ENCODE measurements around the gene OR9Q1. TPM values are rescaled to one million over a fixed set of nuclear protein-coding genes. Genes with fewer than 3 reads are reported as not detected.

OR9Q1 gene
- total and polyA plus RNA-seq, 4 experiments from 2014 or later, result not detected

DNA sequence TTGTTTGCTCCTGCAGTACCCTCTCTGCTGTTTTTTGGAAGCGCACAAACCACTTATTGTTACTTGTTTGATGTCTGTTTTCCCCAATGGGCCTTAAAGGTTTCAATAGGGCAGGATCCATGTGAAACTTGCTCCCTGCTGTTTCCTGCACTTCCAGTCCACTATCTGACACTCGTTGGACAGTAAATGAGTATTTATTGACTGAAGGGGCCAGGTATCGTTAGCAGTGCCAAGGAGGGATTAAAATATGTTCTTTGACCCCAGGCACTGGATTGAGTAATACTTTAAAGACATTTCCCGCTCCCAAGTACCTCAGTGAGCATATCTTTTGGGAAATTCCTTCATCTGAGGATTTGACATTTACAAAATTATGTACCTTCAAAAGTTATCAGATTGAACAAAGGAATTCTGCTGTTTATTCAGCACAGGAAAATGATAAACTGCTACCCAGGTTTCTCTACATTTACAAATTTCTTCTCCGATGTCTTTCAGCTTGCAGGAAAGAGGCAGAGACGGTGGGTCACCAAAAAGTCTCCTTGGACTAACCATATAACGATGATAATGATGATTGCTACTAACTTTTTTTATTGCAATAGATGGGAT, 141.9 kb downstream of the OR9Q1 start:
- ChIA-PET POLR2A (ENCODE audit: partially characterized antibody) (no interaction called here), CTCF (ENCODE audit: partially characterized antibody) (no interaction called here)
- H3K36me3 Mint-ChIP-seq, result no peaks in the 10 kb centered on the region
- Histone ChIP-seq H3K27me3 (ENCODE audit: insufficient read depth, low read length) (no peaks in the 10 kb centered on the region), H3K27ac (ENCODE audit: low read depth, low read length) (no peak overlapping the region), H3K9me3 (ENCODE audit: control insufficient read depth in 1 of 2, low read length in 2 of 2) (no peaks in the 10 kb centered on the region), H3K4me1 (ENCODE audit: insufficient read depth, low read length) (no peaks in the 10 kb centered on the region), H3K36me3 (ENCODE audit: insufficient read depth, low read length) (no peaks in the 10 kb centered on the region), H3K4me3 (ENCODE audit: low read length in 2 of 2) (no peak overlapping the region)
- DNase-seq, result no peak
- H3K4me3 Mint-ChIP-seq, result no peak overlapping the region
- H3K27ac Mint-ChIP-seq, result no peak overlapping the region
- intact Hi-C loops (cut with micrococcal nuclease), result no loop called here
- H3K4me1 Mint-ChIP-seq, result no peaks in the 10 kb centered on the region
- peaks cover 0 to 5% (median 0%) of the 10 kb centered on the region in 8 donors for H3K9me3 Mint-ChIP-seq
- peaks cover 2 to 5% of the 10 kb centered on the region in 2 donors for H3K27me3 Mint-ChIP-seq

DNA sequence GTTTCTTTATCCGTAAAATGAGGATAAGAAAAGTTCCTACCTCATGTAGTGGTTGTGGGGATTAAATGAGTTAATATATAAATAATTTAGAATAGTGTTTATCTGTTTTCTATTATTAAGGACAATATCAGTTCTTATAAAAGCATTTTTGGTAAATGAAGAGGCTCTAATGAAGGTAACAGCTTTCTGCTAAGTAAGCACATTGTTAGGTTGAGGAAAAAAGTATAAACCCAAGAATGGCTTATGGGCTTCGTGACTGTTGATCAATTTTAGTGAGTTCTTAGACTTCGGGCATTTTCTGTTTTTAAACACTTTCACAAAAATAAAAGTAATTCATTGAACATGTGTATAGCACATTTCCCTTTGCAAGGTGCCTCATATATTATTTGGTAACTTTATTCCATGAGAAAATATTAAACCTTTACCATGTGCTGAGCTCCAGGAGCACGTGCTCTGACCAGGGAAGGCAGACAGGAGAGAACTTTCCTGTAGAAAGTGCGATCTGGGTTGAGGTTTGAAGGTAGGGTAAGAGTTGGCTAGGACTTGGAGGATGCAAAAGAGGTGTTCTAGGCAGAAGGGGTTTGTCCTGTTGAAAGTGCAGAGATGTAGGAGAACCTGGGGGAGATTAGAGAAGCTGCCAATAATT, 153.9 kb downstream of the OR9Q1 start:
- H3K27ac Mint-ChIP-seq, result no peak overlapping the region
- H3K4me1 ChIP-seq (ENCODE audit: insufficient read depth, low read length), result no peaks in the 10 kb centered on the region
- no peaks in the 10 kb centered on the region for H3K4me1 Mint-ChIP-seq
- DNase-seq, result no peak
- H3K27me3 ChIP-seq (ENCODE audit: insufficient read depth, low read length), result no peaks in the 10 kb centered on the region
- POLR2A ChIA-PET (ENCODE audit: partially characterized antibody), result no interaction called here
- peaks cover 0 to 3% (median under 1%) of the 10 kb centered on the region in 8 donors for H3K9me3 Mint-ChIP-seq
- H3K27ac ChIP-seq (ENCODE audit: low read depth, low read length), result no peak overlapping the region
- H3K36me3 ChIP-seq (ENCODE audit: insufficient read depth, low read length), result no peaks in the 10 kb centered on the region
- no peaks in the 10 kb centered on the region for H3K36me3 Mint-ChIP-seq
- H3K9me3 ChIP-seq (ENCODE audit: control insufficient read depth in 1 of 2, low read length in 2 of 2), result no peaks in the 10 kb centered on the region
- no peak overlapping the region for H3K4me3 Mint-ChIP-seq
- intact Hi-C loops (cut with micrococcal nuclease), result no loop called here
- no peak overlapping the region for H3K4me3 ChIP-seq (ENCODE audit: low read length in 2 of 2)
- H3K27me3 Mint-ChIP-seq, result peaks cover 15 to 19% of the 10 kb centered on the region in 2 donors
- CTCF ChIA-PET (ENCODE audit: partially characterized antibody), result no interaction called here

DNA sequence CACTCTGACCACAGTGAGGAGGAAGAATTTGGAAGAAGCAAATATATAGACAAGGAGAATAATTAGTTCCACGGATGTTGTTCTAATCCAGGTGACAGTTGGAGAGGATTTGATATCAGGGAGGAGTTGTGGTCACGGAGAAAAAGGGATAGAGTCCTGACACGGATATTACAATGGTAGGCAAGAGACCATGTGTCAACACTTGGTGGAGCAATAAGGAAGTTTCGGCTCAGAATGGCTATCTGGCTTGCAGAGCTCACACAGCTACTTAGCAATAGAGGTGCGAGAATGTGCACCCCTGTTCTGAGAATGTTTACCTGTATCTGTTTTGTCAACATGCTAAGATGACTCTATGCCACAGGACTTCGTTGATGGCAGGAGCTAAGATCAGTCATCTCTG, 154.8 kb downstream of the OR9Q1 start:
- no peaks in the 10 kb centered on the region for H3K9me3 ChIP-seq (ENCODE audit: control insufficient read depth in 1 of 2, low read length in 2 of 2)
- peaks cover 15 to 19% of the 10 kb centered on the region in 2 donors for H3K27me3 Mint-ChIP-seq
- no peaks in the 10 kb centered on the region for H3K27me3 ChIP-seq (ENCODE audit: insufficient read depth, low read length)
- no peaks in the 10 kb centered on the region for H3K36me3 ChIP-seq (ENCODE audit: insufficient read depth, low read length)
- H3K27ac ChIP-seq (ENCODE audit: low read depth, low read length), result no peak overlapping the region
- ChIA-PET CTCF (ENCODE audit: partially characterized antibody) (no interaction called here), POLR2A (ENCODE audit: partially characterized antibody) (no interaction called here)
- no peaks in the 10 kb centered on the region for H3K36me3 Mint-ChIP-seq
- no peak overlapping the region for H3K4me3 Mint-ChIP-seq
- DNase-seq, result no peak
- no peaks in the 10 kb centered on the region for H3K4me1 ChIP-seq (ENCODE audit: insufficient read depth, low read length)
- intact Hi-C loops (cut with micrococcal nuclease), result no loop called here
- H3K4me3 ChIP-seq (ENCODE audit: low read length in 2 of 2), result no peak overlapping the region
- no peak overlapping the region for H3K27ac Mint-ChIP-seq
- peaks cover 0 to 3% (median 0%) of the 10 kb centered on the region in 8 donors for H3K9me3 Mint-ChIP-seq
- H3K4me1 Mint-ChIP-seq, result no peaks in the 10 kb centered on the region

DNA sequence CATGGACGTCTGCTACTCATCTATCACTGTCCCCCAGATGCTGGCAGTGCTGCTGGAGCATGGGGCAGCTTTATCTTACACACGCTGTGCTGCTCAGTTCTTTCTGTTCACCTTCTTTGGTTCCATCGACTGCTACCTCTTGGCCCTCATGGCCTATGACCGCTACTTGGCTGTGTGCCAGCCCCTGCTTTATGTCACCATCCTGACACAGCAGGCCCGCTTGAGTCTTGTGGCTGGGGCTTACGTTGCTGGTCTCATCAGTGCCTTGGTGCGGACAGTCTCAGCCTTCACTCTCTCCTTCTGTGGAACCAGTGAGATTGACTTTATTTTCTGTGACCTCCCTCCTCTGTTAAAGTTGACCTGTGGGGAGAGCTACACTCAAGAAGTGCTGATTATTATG, 156.0 kb downstream of the OR9Q1 start:
- Histone ChIP-seq H3K27ac (ENCODE audit: low read depth, low read length) (no peak overlapping the region), H3K36me3 (ENCODE audit: insufficient read depth, low read length) (no peaks in the 10 kb centered on the region), H3K4me1 (ENCODE audit: insufficient read depth, low read length) (no peaks in the 10 kb centered on the region), H3K27me3 (ENCODE audit: insufficient read depth, low read length) (no peaks in the 10 kb centered on the region), H3K4me3 (ENCODE audit: low read length in 2 of 2) (no peak overlapping the region), H3K9me3 (ENCODE audit: control insufficient read depth in 1 of 2, low read length in 2 of 2) (no peaks in the 10 kb centered on the region)
- Mint-ChIP-seq H3K36me3 (no peaks in the 10 kb centered on the region), H3K27ac (no peak overlapping the region), H3K9me3 (peaks cover 0 to 2% (median 0%) of the 10 kb centered on the region in 8 donors), H3K4me1 (no peaks in the 10 kb centered on the region), H3K4me3 (no peak overlapping the region), H3K27me3 (peaks cover 12 to 17% of the 10 kb centered on the region in 2 donors)
- intact Hi-C loops (cut with micrococcal nuclease), result no loop called here
- ChIA-PET POLR2A (ENCODE audit: partially characterized antibody) (no interaction called here), CTCF (ENCODE audit: partially characterized antibody) (no interaction called here)
- DNase-seq, result no peak

DNA sequence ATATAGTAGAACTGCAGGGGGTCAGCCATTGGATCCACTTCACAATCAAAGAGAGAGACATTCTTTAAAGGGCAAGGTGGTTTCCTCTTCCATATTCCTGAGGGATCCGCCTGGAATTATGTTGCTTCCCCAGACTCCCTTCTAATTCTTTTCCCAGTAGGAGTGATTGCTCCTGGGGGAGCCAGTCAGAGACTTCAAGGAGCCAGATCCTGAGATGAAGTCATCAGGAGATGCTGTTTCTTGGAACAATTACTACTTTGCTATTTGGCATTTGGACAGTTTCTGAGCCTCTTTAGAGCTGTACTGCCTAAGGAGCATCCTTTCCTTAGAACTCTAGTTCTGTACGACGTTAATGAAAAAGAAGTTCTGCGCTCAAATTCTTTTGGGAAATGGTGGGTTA, 163.3 kb downstream of the OR9Q1 start:
- Mint-ChIP-seq H3K36me3 (no peaks in the 10 kb centered on the region), H3K4me3 (no peak overlapping the region), H3K4me1 (no peaks in the 10 kb centered on the region), H3K9me3 (no peaks in the 10 kb centered on the region), H3K27me3 (no peaks in the 10 kb centered on the region), H3K27ac (no peak overlapping the region)
- POLR2A ChIA-PET (ENCODE audit: partially characterized antibody), result no interaction called here
- CTCF ChIA-PET (ENCODE audit: partially characterized antibody), result no interaction called here
- H3K27me3 ChIP-seq (ENCODE audit: insufficient read depth, low read length), result no peaks in the 10 kb centered on the region
- no peaks in the 10 kb centered on the region for H3K9me3 ChIP-seq (ENCODE audit: control insufficient read depth in 1 of 2, low read length in 2 of 2)
- no peaks in the 10 kb centered on the region for H3K4me1 ChIP-seq (ENCODE audit: insufficient read depth, low read length)
- H3K36me3 ChIP-seq (ENCODE audit: insufficient read depth, low read length), result no peaks in the 10 kb centered on the region
- no peak overlapping the region for H3K4me3 ChIP-seq (ENCODE audit: low read length in 2 of 2)
- no peak overlapping the region for H3K27ac ChIP-seq (ENCODE audit: low read depth, low read length)
- intact Hi-C loops (cut with micrococcal nuclease), result no loop called here
- no peak for DNase-seq

DNA sequence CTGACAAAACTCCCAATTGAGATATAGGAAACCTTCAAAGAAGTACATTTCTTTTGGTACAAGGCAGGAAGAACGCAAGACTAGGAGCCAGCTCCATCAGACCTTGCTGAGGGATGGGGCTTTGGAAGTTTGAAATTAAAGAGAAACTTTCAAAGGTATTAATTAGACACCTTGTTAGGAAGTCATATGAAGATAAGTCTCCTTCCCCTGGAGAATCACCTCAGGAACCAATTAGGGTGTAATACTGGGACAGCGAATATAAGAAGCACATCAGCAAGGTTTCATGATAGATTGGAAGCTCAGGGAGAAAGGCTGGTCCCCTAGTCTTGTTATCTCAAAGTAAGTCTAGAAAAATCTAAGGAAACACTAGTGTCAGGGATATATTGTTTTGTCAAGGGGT, 165.1 kb downstream of the OR9Q1 start, which contains the start of gene OR9Q2:
Gene OR9Q2 (plus strand): TSS at position 301 of the 400 bp plus-strand sequence. CDS start 1,421 bp downstream, outside the sequence.
- no peak within 1 kb of the TSS for H3K4me3 Mint-ChIP-seq
- Histone ChIP-seq H3K4me1 (ENCODE audit: insufficient read depth, low read length) (no peaks in the 10 kb centered on the region), H3K27me3 (ENCODE audit: insufficient read depth, low read length) (no peaks in the 10 kb centered on the region)

DNA sequence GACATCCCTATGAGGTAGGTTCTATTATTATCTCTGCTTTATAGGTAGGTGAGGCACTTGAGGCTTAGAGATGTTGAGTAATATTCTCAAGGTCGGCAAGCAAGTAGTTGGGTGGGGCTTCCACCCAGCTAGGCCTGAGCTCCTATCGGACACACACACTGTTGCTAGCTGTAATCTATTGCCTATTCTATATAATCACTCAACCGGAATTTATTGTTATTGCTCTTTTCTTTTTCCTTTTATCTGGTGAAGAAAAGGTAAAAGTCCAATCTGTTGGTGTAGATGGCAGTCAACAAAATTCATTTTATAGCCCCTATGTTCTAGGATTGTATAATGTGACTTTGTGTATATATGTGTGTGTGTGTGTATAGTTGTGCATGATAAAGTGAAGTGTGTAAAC, 168.5 kb downstream of the OR9Q1 start:
- Mint-ChIP-seq H3K4me1 (no peaks in the 10 kb centered on the region), H3K4me3 (no peak overlapping the region), H3K27ac (no peak overlapping the region), H3K27me3 (no peaks in the 10 kb centered on the region), H3K9me3 (peaks cover 0 to 10% (median 0%) of the 10 kb centered on the region in 8 donors), H3K36me3 (no peaks in the 10 kb centered on the region)
- intact Hi-C loops (cut with micrococcal nuclease), result no loop called here
- Histone ChIP-seq H3K4me3 (ENCODE audit: low read length in 2 of 2) (no peak overlapping the region), H3K27ac (ENCODE audit: low read depth, low read length) (no peak overlapping the region), H3K36me3 (ENCODE audit: insufficient read depth, low read length) (no peaks in the 10 kb centered on the region), H3K27me3 (ENCODE audit: insufficient read depth, low read length) (no peaks in the 10 kb centered on the region), H3K4me1 (ENCODE audit: insufficient read depth, low read length) (no peaks in the 10 kb centered on the region), H3K9me3 (ENCODE audit: control insufficient read depth in 1 of 2, low read length in 2 of 2) (no peaks in the 10 kb centered on the region)
- DNase-seq, result no peak
- POLR2A ChIA-PET (ENCODE audit: partially characterized antibody), result no interaction called here
- CTCF ChIA-PET (ENCODE audit: partially characterized antibody), result no interaction called here

More for the DNA sequence above, 165.1 kb downstream of the OR9Q1 start, which contains the start of gene OR9Q2:
- H3K36me3 Mint-ChIP-seq, result no peaks in the 10 kb centered on the region
- intact Hi-C loops (cut with micrococcal nuclease), result no loop called here
- ChIA-PET POLR2A (ENCODE audit: partially characterized antibody) (no interaction called here), CTCF (ENCODE audit: partially characterized antibody) (interaction anchor here (0.6 kb wide), 1 partner anchor 33 kb away, joined by 3 read pairs; no protein-coding TSS in a partner anchor)
- no peaks in the 10 kb centered on the region for H3K27me3 Mint-ChIP-seq
- no peak within 1 kb of the TSS for H3K27ac Mint-ChIP-seq
- H3K9me3 ChIP-seq (ENCODE audit: control insufficient read depth in 1 of 2, low read length in 2 of 2), result no peaks in the 10 kb centered on the region
- H3K36me3 ChIP-seq (ENCODE audit: insufficient read depth, low read length), result no peaks in the 10 kb centered on the region
- no peaks in the 10 kb centered on the region for H3K9me3 Mint-ChIP-seq
- no peak for DNase-seq
- H3K4me3 ChIP-seq (ENCODE audit: low read length in 2 of 2), result no peak within 1 kb of the TSS
- no peaks in the 10 kb centered on the region for H3K4me1 Mint-ChIP-seq
- H3K27ac ChIP-seq (ENCODE audit: low read depth, low read length), result no peak within 1 kb of the TSS

All from CD4-positive, alpha-beta memory T cell (primary cell).